CD4-positive, CD25-positive, alpha-beta regulatory T cell (primary cell): Measurements from ENCODE around the gene PRKCE. TPM values are rescaled to one million over a fixed set of nuclear protein-coding genes. Genes with fewer than 3 reads are reported as not detected.

Experiments
- ATAC-seq, 2 donors: fragments of 150-1000 bp; cut with Tn5 transposase; one replicate each; pipeline ENCODE4 v1.10.0; 2021; ENCODE audit warnings: low read depth in 2 of 2, moderate number of reproducible peaks in 2 of 2, moderate library complexity in 1 of 2
- DNase-seq, 3 donors: peaks; one replicate each; pipeline versions ENCODE4 v3.0.0 to v3.0.0-alpha.2; 2012 to 2022; ENCODE audit warnings: mixed read lengths in 1 of 3
- H3K27ac ChIP-seq: one replicate; pipeline ENCODE4 v1.7.0; 2013; ENCODE audit warnings: mild to moderate bottlenecking, low read length; ENCODE audit not compliant: insufficient read depth, poor library complexity, severe bottlenecking
- H3K27me3 ChIP-seq: one replicate; pipeline ENCODE4 v1.7.0; 2013; ENCODE audit warnings: low read length; ENCODE audit not compliant: control insufficient read depth, insufficient read depth
- H3K36me3 ChIP-seq: one replicate; pipeline ENCODE4 v1.7.0; 2013; ENCODE audit warnings: mild to moderate bottlenecking, low read length, moderate library complexity; ENCODE audit not compliant: control insufficient read depth, insufficient read depth
- H3K4me1 ChIP-seq: 2 replicates; pipeline ENCODE4 v1.7.0; 2013; ENCODE audit warnings: mild to moderate bottlenecking, low read length; ENCODE audit not compliant: insufficient read depth, control insufficient read depth, poor library complexity, severe bottlenecking
- H3K4me3 ChIP-seq: one replicate; pipeline ENCODE4 v1.7.0; 2013; ENCODE audit warnings: low read depth, mild to moderate bottlenecking, low read length, moderate library complexity
- H3K9me3 ChIP-seq, 2 experiments: 1 replicate in 1 of 2; 2 replicates in 1 of 2; pipeline ENCODE4 v1.7.0; 2013; ENCODE audit warnings: low read length in 2 of 2, mild to moderate bottlenecking in 1 of 2, moderate library complexity in 1 of 2; ENCODE audit not compliant: control insufficient read depth in 2 of 2
- H3K27ac Mint-ChIP-seq, 3 donors: one replicate each; pipeline ENCODE4 v1.8.0; 2020 to 2022; ENCODE audit warnings: mild to moderate bottlenecking in 3 of 3, mixed read lengths in 3 of 3, moderate library complexity in 2 of 3
- H3K27me3 Mint-ChIP-seq: one replicate; pipeline ENCODE4 v1.8.0; 2022; ENCODE audit warnings: mild to moderate bottlenecking, mixed read lengths
- H3K36me3 Mint-ChIP-seq: one replicate; pipeline ENCODE4 v1.8.0; 2020; ENCODE audit warnings: mixed read lengths
- H3K4me1 Mint-ChIP-seq, 4 donors: one replicate each; pipeline ENCODE4 v1.8.0; 2020 to 2022; ENCODE audit warnings: mixed read lengths in 4 of 4, mild to moderate bottlenecking in 1 of 4
- H3K4me3 Mint-ChIP-seq, 4 donors: one replicate each; pipeline ENCODE4 v1.8.0; 2020 to 2022; ENCODE audit warnings: mild to moderate bottlenecking in 4 of 4, mixed read lengths in 4 of 4, moderate library complexity in 3 of 4
- H3K9me3 Mint-ChIP-seq, 7 donors: one replicate each; pipeline ENCODE4 v1.8.0; 2020 to 2022; ENCODE audit warnings: mixed read lengths in 7 of 7, mild to moderate bottlenecking in 3 of 7, moderate library complexity in 2 of 7
- polyA plus RNA-seq, 4 donors: library from polyadenylated mRNA; unstranded; fragments of 300-500 nt; fragmentation: Illumina TruSeq; gene quantifications; one replicate each; pipeline ENCODE4 v1.2.3, GENCODE V29; 2021
- total RNA-seq: library from RNA; stranded (reverse); gene quantifications from one replicate; pipeline ENCODE4 v1.2.3, GENCODE V29; 2022

The PRKCE gene
- total and polyA plus RNA-seq, 5 donors from 2014 or later = 0.78 to 16.5 (median 1.3) TPM

GRCh38 chr2:46122318-46122976, 471.0 kb downstream of the PRKCE start:
- H3K4me3 Mint-ChIP-seq = no peak overlapping the region
- H3K27ac Mint-ChIP-seq = no peak overlapping the region
- ATAC-seq = no peak

DNA sequence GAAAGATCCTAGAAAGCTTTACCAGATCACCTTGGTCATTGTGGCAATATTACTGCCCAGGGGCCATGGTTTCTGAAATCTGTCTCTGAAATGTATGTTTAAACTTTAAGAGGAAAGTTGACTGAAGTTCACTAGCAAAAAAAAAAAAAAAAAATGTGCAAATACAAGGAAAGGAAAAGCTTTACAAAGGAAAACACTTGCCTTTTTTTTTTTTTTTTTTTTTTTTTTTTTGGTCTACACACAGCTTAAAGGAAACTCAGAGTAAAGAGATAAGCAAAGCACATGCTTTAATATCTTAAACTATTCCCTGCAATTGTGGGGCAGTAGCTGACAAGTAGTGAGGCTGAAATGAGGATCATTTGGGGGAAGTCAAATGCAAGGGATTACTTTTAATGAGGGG, 471.5 kb downstream of the PRKCE start:
- Mint-ChIP-seq H3K36me3 (peaks cover 6% of the 10 kb centered on the region), H3K4me1 (peaks cover 0 to 8% (median 0%) of the 10 kb centered on the region in 4 donors)

More at GRCh38 chr2:46122318-46122976, 471.0 kb downstream of the PRKCE start:
- Mint-ChIP-seq H3K27me3 (no peaks in the 10 kb centered on the region), H3K4me1 (peaks cover 0 to 5% (median 0%) of the 10 kb centered on the region in 4 donors), H3K36me3 (peaks cover 6% of the 10 kb centered on the region), H3K9me3 (peaks cover 0 to 3% (median 0%) of the 10 kb centered on the region in 7 donors)
- no peaks in the 10 kb centered on the region for H3K27me3 ChIP-seq
- no peaks in the 10 kb centered on the region for H3K36me3 ChIP-seq
- no peaks in the 10 kb centered on the region for H3K9me3 ChIP-seq
- no peak overlapping the region for H3K4me3 ChIP-seq
- no peak overlapping the region for H3K27ac ChIP-seq
- H3K4me1 ChIP-seq = no peaks in the 10 kb centered on the region
- DNase-seq = no peak

DNA sequence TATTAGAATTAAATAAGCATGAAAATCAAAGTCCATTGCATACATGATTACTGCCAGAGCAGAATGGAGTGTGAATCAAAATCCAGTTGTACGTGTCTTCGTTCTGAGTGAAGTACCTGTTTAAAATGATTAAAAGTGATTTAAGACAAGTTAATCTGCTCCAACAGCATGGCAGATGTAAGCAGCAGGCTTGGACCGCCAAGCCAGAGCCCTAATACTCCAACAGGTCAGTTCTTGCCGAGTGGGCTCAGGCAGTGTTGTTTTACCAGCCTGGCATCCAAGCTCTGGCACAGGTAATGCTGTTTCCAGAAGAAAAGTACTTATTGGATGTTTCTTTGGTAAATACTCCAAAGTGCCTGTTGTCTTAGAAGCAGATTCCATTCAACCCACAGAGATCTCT, 474.3 kb downstream of the PRKCE start:
- no peaks in the 10 kb centered on the region for H3K36me3 Mint-ChIP-seq
- H3K9me3 Mint-ChIP-seq = peaks cover 0 to 2% (median 0%) of the 10 kb centered on the region in 7 donors
- no peak overlapping the region for H3K27ac Mint-ChIP-seq
- ATAC-seq = no peak
- no peaks in the 10 kb centered on the region for H3K27me3 ChIP-seq
- H3K4me1 Mint-ChIP-seq = peaks cover 0 to 3% (median 0%) of the 10 kb centered on the region in 4 donors
- no peak overlapping the region for H3K4me3 ChIP-seq
- H3K27me3 Mint-ChIP-seq = no peaks in the 10 kb centered on the region
- no peak overlapping the region for H3K4me3 Mint-ChIP-seq
- no peaks in the 10 kb centered on the region for H3K9me3 ChIP-seq
- no peak for DNase-seq
- H3K4me1 ChIP-seq = no peaks in the 10 kb centered on the region
- H3K36me3 ChIP-seq = no peaks in the 10 kb centered on the region
- no peak overlapping the region for H3K27ac ChIP-seq

More for the DNA sequence above, 471.5 kb downstream of the PRKCE start:
- DNase-seq (no peak), ATAC-seq (no peak)
- no peak overlapping the region for H3K27ac Mint-ChIP-seq
- H3K27ac ChIP-seq = no peak overlapping the region
- no peak overlapping the region for H3K4me3 Mint-ChIP-seq
- no peaks in the 10 kb centered on the region for H3K27me3 Mint-ChIP-seq
- H3K4me3 ChIP-seq = no peak overlapping the region
- H3K4me1 ChIP-seq = no peaks in the 10 kb centered on the region
- H3K9me3 Mint-ChIP-seq = peaks cover 0 to 3% (median 0%) of the 10 kb centered on the region in 7 donors
- H3K9me3 ChIP-seq = no peaks in the 10 kb centered on the region
- no peaks in the 10 kb centered on the region for H3K36me3 ChIP-seq
- no peaks in the 10 kb centered on the region for H3K27me3 ChIP-seq

GRCh38 chr2:46126571-46126970, 475.1 kb downstream of the PRKCE start:
- Histone ChIP-seq H3K27ac (no peak overlapping the region), H3K27me3 (no peaks in the 10 kb centered on the region), H3K9me3 (no peaks in the 10 kb centered on the region), H3K36me3 (no peaks in the 10 kb centered on the region), H3K4me3 (no peak overlapping the region), H3K4me1 (no peaks in the 10 kb centered on the region)
- Mint-ChIP-seq H3K27ac (no peak overlapping the region), H3K4me3 (no peak overlapping the region), H3K4me1 (peaks cover 0 to 3% (median 0%) of the 10 kb centered on the region in 4 donors), H3K27me3 (no peaks in the 10 kb centered on the region), H3K36me3 (no peaks in the 10 kb centered on the region), H3K9me3 (peaks cover 0 to 2% (median 0%) of the 10 kb centered on the region in 7 donors)
- no peak for DNase-seq
- no peak for ATAC-seq

DNA sequence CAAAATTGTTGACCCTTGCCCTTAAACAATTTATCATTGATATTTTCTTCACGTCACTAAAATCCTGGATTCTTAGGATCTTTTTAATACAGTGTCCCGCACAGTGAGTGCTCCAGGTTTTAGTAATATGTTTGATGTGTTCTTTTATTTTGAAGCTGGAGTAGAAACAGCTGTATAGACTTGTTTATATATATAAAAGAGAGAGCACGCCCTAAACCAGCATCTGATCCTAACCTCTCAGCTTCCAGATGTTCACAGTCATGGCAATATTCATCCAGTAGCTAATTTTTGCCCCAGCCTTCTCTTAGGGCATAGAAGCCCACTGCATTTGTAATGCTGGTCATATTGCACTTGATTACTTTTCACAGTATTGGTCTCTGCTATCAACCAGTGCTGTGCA, 475.7 kb downstream of the PRKCE start:
- no peak overlapping the region for H3K4me3 Mint-ChIP-seq
- no peak overlapping the region for H3K27ac ChIP-seq
- no peaks in the 10 kb centered on the region for H3K27me3 Mint-ChIP-seq
- H3K9me3 ChIP-seq = no peaks in the 10 kb centered on the region
- ATAC-seq (no peak), DNase-seq (no peak)
- no peaks in the 10 kb centered on the region for H3K36me3 Mint-ChIP-seq
- no peak overlapping the region for H3K4me3 ChIP-seq
- H3K27me3 ChIP-seq = no peaks in the 10 kb centered on the region
- peaks cover 0 to 3% (median 0%) of the 10 kb centered on the region in 4 donors for H3K4me1 Mint-ChIP-seq
- no peaks in the 10 kb centered on the region for H3K4me1 ChIP-seq
- peaks cover 0 to 2% (median 0%) of the 10 kb centered on the region in 7 donors for H3K9me3 Mint-ChIP-seq
- no peaks in the 10 kb centered on the region for H3K36me3 ChIP-seq
- no peak overlapping the region for H3K27ac Mint-ChIP-seq

- no peak for ATAC-seq
- H3K27me3 Mint-ChIP-seq = peaks cover 4% of the 10 kb centered on the region
- no peak for DNase-seq
- Histone ChIP-seq H3K36me3 (no peaks in the 10 kb centered on the region), H3K4me1 (no peaks in the 10 kb centered on the region), H3K27ac (no peak overlapping the region), H3K27me3 (no peaks in the 10 kb centered on the region), H3K4me3 (no peak overlapping the region), H3K9me3 (no peaks in the 10 kb centered on the region)
- H3K27ac Mint-ChIP-seq = no peak overlapping the region
- no peak overlapping the region for H3K4me3 Mint-ChIP-seq
- H3K9me3 Mint-ChIP-seq = no peaks in the 10 kb centered on the region
- H3K36me3 Mint-ChIP-seq = peaks cover 3% of the 10 kb centered on the region
- peaks cover 0 to 3% (median 0%) of the 10 kb centered on the region in 4 donors for H3K4me1 Mint-ChIP-seq
Measured at GRCh38 chr2:46130511-46130910, 479.0 kb downstream of the PRKCE start.

- Mint-ChIP-seq H3K4me1 (no peaks in the 10 kb centered on the region), H3K4me3 (no peak overlapping the region), H3K27me3 (peaks cover 4% of the 10 kb centered on the region), H3K36me3 (peaks cover 3% of the 10 kb centered on the region), H3K9me3 (no peaks in the 10 kb centered on the region), H3K27ac (no peak overlapping the region)
- no peaks in the 10 kb centered on the region for H3K4me1 ChIP-seq
- H3K27me3 ChIP-seq = no peaks in the 10 kb centered on the region
- H3K36me3 ChIP-seq = no peaks in the 10 kb centered on the region
- DNase-seq (no peak), ATAC-seq (no peak)
- H3K27ac ChIP-seq = no peak overlapping the region
- no peak overlapping the region for H3K4me3 ChIP-seq
- no peaks in the 10 kb centered on the region for H3K9me3 ChIP-seq
Measured at GRCh38 chr2:46132996-46133395, 481.5 kb downstream of the PRKCE start.
